Measurements from ENCODE around the gene CNN1.
"Not testable (repeated sequence)": the region's sequence is repeated elsewhere in the genome, so short reads cannot be mapped to it uniquely, and the experiment has no call there.

CNN1 gene

DNA sequence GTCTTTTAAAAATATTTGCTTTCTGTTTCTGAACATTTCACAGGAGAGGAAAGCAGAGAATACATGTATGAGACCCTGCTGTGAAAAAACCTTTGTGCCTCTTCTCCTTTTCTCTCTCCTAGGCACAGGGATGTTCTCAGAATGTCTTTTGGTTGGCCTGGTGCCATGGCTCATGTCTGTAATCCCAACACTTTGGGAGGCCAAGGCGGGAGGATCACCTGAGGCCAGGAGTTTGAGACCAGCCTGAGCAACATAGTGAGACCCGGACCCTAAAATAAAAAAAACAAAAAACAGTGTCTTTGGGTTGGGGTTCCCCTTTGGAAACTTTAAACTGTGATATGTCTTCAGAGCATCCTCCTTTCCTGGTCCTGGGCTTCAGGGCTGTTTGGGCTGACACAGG is 60.1 kb downstream of the CNN1 start:
- in situ Hi-C loops (cut with MboI; ENCODE audit: low sequenced_read_pairs) = no loop called here

DNA sequence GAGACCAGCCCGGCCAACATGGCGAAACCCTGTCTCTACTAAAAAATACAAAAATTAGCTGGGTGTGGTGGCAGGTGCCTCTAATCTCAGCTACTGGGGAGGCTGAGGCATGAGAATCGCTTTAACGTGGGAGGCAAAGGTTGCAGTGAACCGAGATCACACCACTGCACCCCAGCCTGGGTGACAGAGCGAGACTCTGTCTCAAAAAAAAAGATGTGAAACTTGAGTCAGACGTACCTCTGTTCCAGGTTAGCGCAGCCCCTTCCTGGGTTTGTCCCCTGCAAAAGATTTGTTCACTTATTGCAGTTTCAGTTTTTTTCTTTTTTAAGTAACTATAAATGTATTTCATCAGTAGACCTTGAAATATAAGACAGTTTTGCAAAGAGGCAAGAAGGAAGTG is 61.1 kb downstream of the CNN1 start:
- in situ Hi-C loops (cut with MboI; ENCODE audit: low sequenced_read_pairs) = not testable (repeated sequence)
